ENCODE measurements around the gene SLC22A8.

Gene SLC22A8

GRCh38 chr11:62988276-62988675, 27.4 kb downstream of the SLC22A8 start:
- peaks cover 0 to 9% of the 10 kb centered on the region in 2 donors for H3K4me1 ChIP-seq (ENCODE audit: control insufficient read depth in 2 of 2, insufficient read depth in 1 of 2, low read depth in 1 of 2, low read length in 2 of 2)
- H3K4me2 ChIP-seq (ENCODE audit: insufficient read depth, low read length, poor library complexity, severe bottlenecking), result no peak overlapping the region
- H2BK15ac ChIP-seq (ENCODE audit: low read length), result no peak overlapping the region
- DNase-seq (ENCODE audit: low spot score), result no peak
- H3K79me1 ChIP-seq (ENCODE audit: low read depth, low read length), result no peaks in the 10 kb centered on the region
- peak overlapping the region; percentile 39 for H3K18ac ChIP-seq (ENCODE audit: low read length)
- H2BK5ac ChIP-seq (ENCODE audit: low read length), result no peak overlapping the region
- no peak overlapping the region for H2BK120ac ChIP-seq (ENCODE audit: low read depth, low read length)
- no peak overlapping the region for H3K9ac ChIP-seq (ENCODE audit: low read depth, low read length, poor library complexity)
- no peak overlapping the region for H3K27ac ChIP-seq (replicated peaks; ENCODE audit: low read length)
- H3K27me3 ChIP-seq (ENCODE audit: control insufficient read depth in 3 of 3, insufficient read depth in 3 of 3, low read depth in 1 of 3, low read length in 3 of 3), result peaks cover 0 to 10% (median 0%) of the 10 kb centered on the region in 3 experiments
- WGBS, 2 donors (ENCODE audit: extremely low coverage in 2 of 2, insufficient read length in 2 of 2, insufficient replicate concordance in 1 of 2), result no CpG with 5 or more reads among the region's 5 CpGs
- no peak overlapping the region for H4K91ac ChIP-seq (ENCODE audit: low read depth, low read length, poor library complexity)
- H2AK5ac ChIP-seq (ENCODE audit: low read depth, low read length), result no peak overlapping the region
- H3K14ac ChIP-seq (ENCODE audit: low read length), result peak overlapping the region; percentile 6
- no peak overlapping the region for H3K4me3 ChIP-seq (ENCODE audit: low read length in 2 of 2)
- H3K9me3 ChIP-seq (replicated peaks in 1 of 2; ENCODE audit: control insufficient read depth in 2 of 2, insufficient read depth in 1 of 2, low read depth in 1 of 2, low read length in 2 of 2), result no peaks in the 10 kb centered on the region
- H3K36me3 ChIP-seq (replicated peaks in 1 of 2; ENCODE audit: control insufficient read depth in 2 of 2, insufficient read depth in 2 of 2, low read length in 2 of 2), result peaks cover 0 to 1% of the 10 kb centered on the region in 2 donors
- H2AFZ ChIP-seq (ENCODE audit: low read length), result no peak overlapping the region
- no peak overlapping the region for H4K8ac ChIP-seq (ENCODE audit: low read depth, low read length)
- no peak overlapping the region for H3K23ac ChIP-seq (ENCODE audit: low read depth, low read length, poor library complexity)
- no peak overlapping the region for H3K4ac ChIP-seq (ENCODE audit: low read length)
- no peak overlapping the region for H2BK12ac ChIP-seq (ENCODE audit: low read length)

DNA sequence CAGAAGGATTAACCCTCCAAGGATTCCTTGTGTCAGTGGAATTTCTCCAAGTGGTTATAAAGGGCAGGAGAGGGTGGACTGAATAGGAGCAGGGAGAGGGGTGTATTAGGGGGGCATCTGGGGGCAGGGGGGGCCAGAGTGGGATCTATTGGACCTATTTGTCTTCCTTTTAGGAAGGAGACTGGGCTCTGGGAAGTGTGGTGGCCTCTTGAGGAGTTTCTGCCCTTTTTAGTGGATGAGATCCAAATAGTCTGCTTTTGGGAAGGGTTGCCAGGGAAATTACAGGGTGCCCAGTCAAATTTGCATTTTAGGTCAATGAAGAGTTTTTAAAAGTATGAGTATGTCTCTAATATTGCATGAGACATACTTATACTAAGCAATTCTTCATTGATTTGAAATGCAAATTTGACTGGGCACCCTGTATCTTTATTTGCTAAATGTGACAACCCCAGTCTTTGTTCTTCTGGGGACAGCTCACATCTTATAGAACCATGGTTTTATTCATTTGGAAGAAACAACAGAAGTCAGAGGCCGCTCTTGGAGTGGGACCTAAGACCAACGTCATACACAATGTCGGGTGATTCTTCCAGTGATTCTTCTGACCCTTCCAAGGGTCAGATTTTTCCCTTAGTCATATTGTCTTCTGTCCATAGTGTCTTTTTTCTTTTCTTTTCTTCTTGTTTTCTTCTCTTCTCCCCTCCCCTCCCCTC, 30.4 kb downstream of the SLC22A8 start:
- Histone ChIP-seq H3K18ac (ENCODE audit: low read length) (no peak overlapping the region), H2BK15ac (ENCODE audit: low read length) (no peak overlapping the region), H3K4ac (ENCODE audit: low read length) (no peak overlapping the region), H2BK5ac (ENCODE audit: low read length) (no peak overlapping the region), H4K91ac (ENCODE audit: low read depth, low read length, poor library complexity) (no peak overlapping the region), H3K79me1 (ENCODE audit: low read depth, low read length) (no peaks in the 10 kb centered on the region), H3K9me3 (replicated peaks in 1 of 2; ENCODE audit: control insufficient read depth in 2 of 2, insufficient read depth in 1 of 2, low read depth in 1 of 2, low read length in 2 of 2) (no peaks in the 10 kb centered on the region), H3K27ac (replicated peaks; ENCODE audit: low read length) (peak overlapping the region; percentile 12), H2AFZ (ENCODE audit: low read length) (no peak overlapping the region), H3K36me3 (replicated peaks in 1 of 2; ENCODE audit: control insufficient read depth in 2 of 2, insufficient read depth in 2 of 2, low read length in 2 of 2) (no peaks in the 10 kb centered on the region), H3K4me2 (ENCODE audit: insufficient read depth, low read length, poor library complexity, severe bottlenecking) (no peak overlapping the region), H3K14ac (ENCODE audit: low read length) (no peak overlapping the region), H3K9ac (ENCODE audit: low read depth, low read length, poor library complexity) (no peak overlapping the region), H3K27me3 (ENCODE audit: control insufficient read depth in 3 of 3, insufficient read depth in 3 of 3, low read depth in 1 of 3, low read length in 3 of 3) (peaks cover 0 to 10% (median 0%) of the 10 kb centered on the region in 3 experiments), H3K23ac (ENCODE audit: low read depth, low read length, poor library complexity) (no peak overlapping the region), H4K8ac (ENCODE audit: low read depth, low read length) (no peak overlapping the region), H2AK5ac (ENCODE audit: low read depth, low read length) (no peak overlapping the region), H3K4me3 (ENCODE audit: low read length in 2 of 2) (no peak overlapping the region), H2BK120ac (ENCODE audit: low read depth, low read length) (no peak overlapping the region), H2BK12ac (ENCODE audit: low read length) (no peak overlapping the region), H3K4me1 (ENCODE audit: control insufficient read depth in 2 of 2, insufficient read depth in 1 of 2, low read depth in 1 of 2, low read length in 2 of 2) (peaks cover 0 to 9% of the 10 kb centered on the region in 2 donors)
- WGBS, 2 donors (ENCODE audit: extremely low coverage in 2 of 2, insufficient read length in 2 of 2, insufficient replicate concordance in 1 of 2), result no CpG with 5 or more reads among the region's 3 CpGs
- DNase-seq (ENCODE audit: low spot score), result no peak

GRCh38 chr11:62984451-62984991, 31.1 kb downstream of the SLC22A8 start, which contains the start of gene SLC22A6:
SLC22A6 (minus strand) TSS chr11:62984967; CDS start chr11:62984690, 277 bp downstream.
- Histone ChIP-seq H2BK120ac (ENCODE audit: low read depth, low read length) (no peak within 1 kb of the TSS), H3K14ac (ENCODE audit: low read length) (no peak within 1 kb of the TSS), H3K9ac (ENCODE audit: low read depth, low read length, poor library complexity) (no peak within 1 kb of the TSS), H2BK5ac (ENCODE audit: low read length) (no peak within 1 kb of the TSS), H3K4me2 (ENCODE audit: insufficient read depth, low read length, poor library complexity, severe bottlenecking) (no peak within 1 kb of the TSS), H4K91ac (ENCODE audit: low read depth, low read length, poor library complexity) (no peak within 1 kb of the TSS), H2BK15ac (ENCODE audit: low read length) (peak within 1 kb of the TSS; percentile 43), H3K27ac (replicated peaks; ENCODE audit: low read length) (peak within 1 kb of the TSS; percentile 12), H3K4ac (ENCODE audit: low read length) (no peak within 1 kb of the TSS), H2AK5ac (ENCODE audit: low read depth, low read length) (no peak within 1 kb of the TSS), H3K23ac (ENCODE audit: low read depth, low read length, poor library complexity) (peak within 1 kb of the TSS; percentile 26), H3K4me1 (ENCODE audit: control insufficient read depth in 2 of 2, insufficient read depth in 1 of 2, low read depth in 1 of 2, low read length in 2 of 2) (peaks cover 0 to 9% of the 10 kb centered on the region in 2 donors), H3K27me3 (ENCODE audit: control insufficient read depth in 3 of 3, insufficient read depth in 3 of 3, low read depth in 1 of 3, low read length in 3 of 3) (peaks cover 0 to 10% (median 0%) of the 10 kb centered on the region in 3 experiments), H3K9me3 (replicated peaks in 1 of 2; ENCODE audit: control insufficient read depth in 2 of 2, insufficient read depth in 1 of 2, low read depth in 1 of 2, low read length in 2 of 2) (no peaks in the 10 kb centered on the region), H2AFZ (ENCODE audit: low read length) (no peak within 1 kb of the TSS), H4K8ac (ENCODE audit: low read depth, low read length) (no peak within 1 kb of the TSS), H3K18ac (ENCODE audit: low read length) (peak within 1 kb of the TSS; percentile 84), H3K79me1 (ENCODE audit: low read depth, low read length) (no peaks in the 10 kb centered on the region), H3K36me3 (replicated peaks in 1 of 2; ENCODE audit: control insufficient read depth in 2 of 2, insufficient read depth in 2 of 2, low read length in 2 of 2) (no peaks in the 10 kb centered on the region), H2BK12ac (ENCODE audit: low read length) (peak within 1 kb of the TSS; percentile 23), H3K4me3 (ENCODE audit: low read length in 2 of 2) (no peak within 1 kb of the TSS)
- no peak for DNase-seq (ENCODE audit: low spot score)
- no CpG with 5 or more reads among the region's 14 CpGs for WGBS, 2 donors (ENCODE audit: extremely low coverage in 2 of 2, insufficient read length in 2 of 2, insufficient replicate concordance in 1 of 2)

DNA sequence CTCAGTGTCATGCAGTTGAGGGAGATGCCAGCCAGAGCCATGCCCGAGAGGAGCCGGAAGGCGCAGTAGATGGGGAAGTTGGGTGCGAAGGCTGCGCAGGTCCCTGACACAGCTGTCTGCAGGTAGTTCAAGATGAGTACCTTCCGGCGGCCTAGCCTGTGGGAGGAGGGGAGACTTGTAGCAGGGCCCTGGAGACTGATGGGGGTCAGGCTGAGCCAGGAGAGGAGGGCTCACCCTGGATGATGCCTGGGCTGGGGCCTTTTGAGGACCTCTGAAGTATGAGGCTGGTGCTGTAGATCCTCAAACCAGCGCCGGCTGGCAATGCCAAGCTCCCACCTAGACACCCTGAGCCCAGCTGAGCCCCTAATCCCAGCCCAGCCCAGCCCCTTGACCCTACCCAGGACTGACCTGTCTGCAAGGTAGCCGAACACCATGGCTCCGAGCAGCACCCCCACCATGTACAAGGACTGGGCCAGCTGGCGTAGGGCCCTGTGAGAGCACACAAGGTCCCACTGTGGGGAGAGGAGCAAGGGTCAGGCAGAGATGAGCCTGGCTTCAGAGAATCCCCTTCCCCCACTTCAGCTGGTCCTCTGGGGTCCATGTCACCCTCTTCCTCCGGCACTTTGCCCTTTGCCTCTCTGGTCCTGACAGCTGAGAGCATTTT, 32.0 kb downstream of the SLC22A8 start:
- Histone ChIP-seq H3K36me3 (replicated peaks in 1 of 2; ENCODE audit: control insufficient read depth in 2 of 2, insufficient read depth in 2 of 2, low read length in 2 of 2) (no peaks in the 10 kb centered on the region), H3K79me1 (ENCODE audit: low read depth, low read length) (no peaks in the 10 kb centered on the region), H2AFZ (ENCODE audit: low read length) (no peak overlapping the region), H2BK12ac (ENCODE audit: low read length) (peak overlapping the region; percentile 23), H3K9ac (ENCODE audit: low read depth, low read length, poor library complexity) (no peak overlapping the region), H3K4me1 (ENCODE audit: control insufficient read depth in 2 of 2, insufficient read depth in 1 of 2, low read depth in 1 of 2, low read length in 2 of 2) (peaks cover 0 to 9% of the 10 kb centered on the region in 2 donors), H3K9me3 (replicated peaks in 1 of 2; ENCODE audit: control insufficient read depth in 2 of 2, insufficient read depth in 1 of 2, low read depth in 1 of 2, low read length in 2 of 2) (no peaks in the 10 kb centered on the region), H3K27ac (replicated peaks; ENCODE audit: low read length) (no peak overlapping the region), H3K4me3 (ENCODE audit: low read length in 2 of 2) (no peak overlapping the region), H2BK15ac (ENCODE audit: low read length) (peak overlapping the region; percentile 43), H3K14ac (ENCODE audit: low read length) (no peak overlapping the region), H3K27me3 (ENCODE audit: control insufficient read depth in 3 of 3, insufficient read depth in 3 of 3, low read depth in 1 of 3, low read length in 3 of 3) (peaks cover 0 to 10% (median 0%) of the 10 kb centered on the region in 3 experiments), H4K91ac (ENCODE audit: low read depth, low read length, poor library complexity) (no peak overlapping the region), H2AK5ac (ENCODE audit: low read depth, low read length) (no peak overlapping the region), H2BK5ac (ENCODE audit: low read length) (no peak overlapping the region), H3K4ac (ENCODE audit: low read length) (no peak overlapping the region), H3K23ac (ENCODE audit: low read depth, low read length, poor library complexity) (peak overlapping the region; percentile 10), H2BK120ac (ENCODE audit: low read depth, low read length) (no peak overlapping the region), H4K8ac (ENCODE audit: low read depth, low read length) (no peak overlapping the region), H3K4me2 (ENCODE audit: insufficient read depth, low read length, poor library complexity, severe bottlenecking) (no peak overlapping the region), H3K18ac (ENCODE audit: low read length) (peak overlapping the region; percentile 84)
- DNase-seq (ENCODE audit: low spot score), result no peak
- no CpG with 5 or more reads among the region's 13 CpGs for WGBS, 2 donors (ENCODE audit: extremely low coverage in 2 of 2, insufficient read length in 2 of 2, insufficient replicate concordance in 1 of 2)

All from neuronal stem cell (in vitro differentiated cells).